ENCODE measurements around the gene RPEL1.

DNA sequence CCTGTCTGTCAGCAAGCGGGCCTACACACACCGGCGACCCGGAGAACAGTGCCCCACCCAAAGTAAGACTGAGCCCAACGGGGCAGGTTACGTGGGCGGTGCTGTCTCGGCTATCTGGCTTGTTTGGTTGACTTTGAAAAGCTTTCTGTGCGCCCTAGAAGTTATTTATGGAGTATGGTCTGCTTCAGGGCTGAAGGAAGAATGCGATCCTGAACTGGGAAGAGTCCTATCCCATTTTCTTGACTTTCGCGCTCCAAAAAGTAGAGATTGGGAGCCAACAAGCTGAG, 32.8 kb downstream of the RPEL1 start:
- TF ChIP-seq, protein P1, sequence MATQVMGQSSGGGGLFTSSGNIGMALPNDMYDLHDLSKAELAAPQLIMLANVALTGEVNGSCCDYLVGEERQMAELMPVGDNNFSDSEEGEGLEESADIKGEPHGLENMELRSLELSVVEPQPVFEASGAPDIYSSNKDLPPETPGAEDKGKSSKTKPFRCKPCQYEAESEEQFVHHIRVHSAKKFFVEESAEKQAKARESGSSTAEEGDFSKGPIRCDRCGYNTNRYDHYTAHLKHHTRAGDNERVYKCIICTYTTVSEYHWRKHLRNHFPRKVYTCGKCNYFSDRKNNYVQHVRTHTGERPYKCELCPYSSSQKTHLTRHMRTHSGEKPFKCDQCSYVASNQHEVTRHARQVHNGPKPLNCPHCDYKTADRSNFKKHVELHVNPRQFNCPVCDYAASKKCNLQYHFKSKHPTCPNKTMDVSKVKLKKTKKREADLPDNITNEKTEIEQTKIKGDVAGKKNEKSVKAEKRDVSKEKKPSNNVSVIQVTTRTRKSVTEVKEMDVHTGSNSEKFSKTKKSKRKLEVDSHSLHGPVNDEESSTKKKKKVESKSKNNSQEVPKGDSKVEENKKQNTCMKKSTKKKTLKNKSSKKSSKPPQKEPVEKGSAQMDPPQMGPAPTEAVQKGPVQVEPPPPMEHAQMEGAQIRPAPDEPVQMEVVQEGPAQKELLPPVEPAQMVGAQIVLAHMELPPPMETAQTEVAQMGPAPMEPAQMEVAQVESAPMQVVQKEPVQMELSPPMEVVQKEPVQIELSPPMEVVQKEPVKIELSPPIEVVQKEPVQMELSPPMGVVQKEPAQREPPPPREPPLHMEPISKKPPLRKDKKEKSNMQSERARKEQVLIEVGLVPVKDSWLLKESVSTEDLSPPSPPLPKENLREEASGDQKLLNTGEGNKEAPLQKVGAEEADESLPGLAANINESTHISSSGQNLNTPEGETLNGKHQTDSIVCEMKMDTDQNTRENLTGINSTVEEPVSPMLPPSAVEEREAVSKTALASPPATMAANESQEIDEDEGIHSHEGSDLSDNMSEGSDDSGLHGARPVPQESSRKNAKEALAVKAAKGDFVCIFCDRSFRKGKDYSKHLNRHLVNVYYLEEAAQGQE (IDR thresholded peaks at IDR 0.05; ENCODE audit: low read depth), result no peak
- TF ChIP-seq, protein P2, sequence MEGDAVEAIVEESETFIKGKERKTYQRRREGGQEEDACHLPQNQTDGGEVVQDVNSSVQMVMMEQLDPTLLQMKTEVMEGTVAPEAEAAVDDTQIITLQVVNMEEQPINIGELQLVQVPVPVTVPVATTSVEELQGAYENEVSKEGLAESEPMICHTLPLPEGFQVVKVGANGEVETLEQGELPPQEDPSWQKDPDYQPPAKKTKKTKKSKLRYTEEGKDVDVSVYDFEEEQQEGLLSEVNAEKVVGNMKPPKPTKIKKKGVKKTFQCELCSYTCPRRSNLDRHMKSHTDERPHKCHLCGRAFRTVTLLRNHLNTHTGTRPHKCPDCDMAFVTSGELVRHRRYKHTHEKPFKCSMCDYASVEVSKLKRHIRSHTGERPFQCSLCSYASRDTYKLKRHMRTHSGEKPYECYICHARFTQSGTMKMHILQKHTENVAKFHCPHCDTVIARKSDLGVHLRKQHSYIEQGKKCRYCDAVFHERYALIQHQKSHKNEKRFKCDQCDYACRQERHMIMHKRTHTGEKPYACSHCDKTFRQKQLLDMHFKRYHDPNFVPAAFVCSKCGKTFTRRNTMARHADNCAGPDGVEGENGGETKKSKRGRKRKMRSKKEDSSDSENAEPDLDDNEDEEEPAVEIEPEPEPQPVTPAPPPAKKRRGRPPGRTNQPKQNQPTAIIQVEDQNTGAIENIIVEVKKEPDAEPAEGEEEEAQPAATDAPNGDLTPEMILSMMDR (IDR thresholded peaks at IDR 0.05 in 2 of 3, conservative IDR thresholded peaks at IDR 0.05 in 1 of 3; ENCODE audit: borderline replicate concordance in 1 of 3, insufficient read depth in 1 of 3, low read depth in 2 of 3, low read length in 2 of 3), result no peak
- TF ChIP-seq, protein P3, sequence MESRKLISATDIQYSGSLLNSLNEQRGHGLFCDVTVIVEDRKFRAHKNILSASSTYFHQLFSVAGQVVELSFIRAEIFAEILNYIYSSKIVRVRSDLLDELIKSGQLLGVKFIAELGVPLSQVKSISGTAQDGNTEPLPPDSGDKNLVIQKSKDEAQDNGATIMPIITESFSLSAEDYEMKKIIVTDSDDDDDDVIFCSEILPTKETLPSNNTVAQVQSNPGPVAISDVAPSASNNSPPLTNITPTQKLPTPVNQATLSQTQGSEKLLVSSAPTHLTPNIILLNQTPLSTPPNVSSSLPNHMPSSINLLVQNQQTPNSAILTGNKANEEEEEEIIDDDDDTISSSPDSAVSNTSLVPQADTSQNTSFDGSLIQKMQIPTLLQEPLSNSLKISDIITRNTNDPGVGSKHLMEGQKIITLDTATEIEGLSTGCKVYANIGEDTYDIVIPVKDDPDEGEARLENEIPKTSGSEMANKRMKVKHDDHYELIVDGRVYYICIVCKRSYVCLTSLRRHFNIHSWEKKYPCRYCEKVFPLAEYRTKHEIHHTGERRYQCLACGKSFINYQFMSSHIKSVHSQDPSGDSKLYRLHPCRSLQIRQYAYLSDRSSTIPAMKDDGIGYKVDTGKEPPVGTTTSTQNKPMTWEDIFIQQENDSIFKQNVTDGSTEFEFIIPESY (IDR thresholded peaks at IDR 0.05; ENCODE audit: extremely low read depth, insufficient replicate concordance, low read length), result no peak
- TF ChIP-seq EZH2 (IDR thresholded peaks at IDR 0.05), result no peak
- TF ChIP-seq, protein P4, sequence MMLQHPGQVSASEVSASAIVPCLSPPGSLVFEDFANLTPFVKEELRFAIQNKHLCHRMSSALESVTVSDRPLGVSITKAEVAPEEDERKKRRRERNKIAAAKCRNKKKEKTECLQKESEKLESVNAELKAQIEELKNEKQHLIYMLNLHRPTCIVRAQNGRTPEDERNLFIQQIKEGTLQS (IDR thresholded peaks at IDR 0.05), result no peak
- TF ChIP-seq POLR2A (IDR thresholded peaks at IDR 0.05; ENCODE audit: borderline replicate concordance, extremely low read depth, insufficient read depth, insufficient read length), result no peak
- TF ChIP-seq, protein P5, sequence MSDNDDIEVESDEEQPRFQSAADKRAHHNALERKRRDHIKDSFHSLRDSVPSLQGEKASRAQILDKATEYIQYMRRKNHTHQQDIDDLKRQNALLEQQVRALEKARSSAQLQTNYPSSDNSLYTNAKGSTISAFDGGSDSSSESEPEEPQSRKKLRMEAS (IDR thresholded peaks at IDR 0.05), result no peak
- TF ChIP-seq FOSL1 (IDR thresholded peaks at IDR 0.05; ENCODE audit: low read depth), result no peak

Data from HCT116 (cell line).